Measurements from ENCODE around the gene CFAP99.

GRCh38 chr4:2462218-2462991, 43.6 kb downstream of the CFAP99 start:
- TF ChIP-seq CTCF (IDR thresholded peaks at IDR 0.05): no peak
- TF ChIP-seq POLR2A (IDR thresholded peaks at IDR 0.05): no peak
